Neural progenitor cell (in vitro differentiated cells): ENCODE measurements around the gene EXD2.
A peak's percentile ranks its signal among the peaks of the same experiment; 100 is the strongest.

ENCODE experiments used
- EZH2 ChIP-seq: fragments of 200-600 bp; sonication (generic); IDR thresholded peaks from 2 replicates; pipeline ENCODE4 v1.6.1; 2017; ENCODE audit warnings: antibody characterized with exemption, mild to moderate bottlenecking, moderate library complexity
- EZH2phosphoT487 ChIP-seq: fragments of 200-600 bp; sonication (generic); IDR thresholded peaks from 2 replicates; pipeline ENCODE4 v1.6.1; 2017; ENCODE audit warnings: antibody characterized with exemption
- TF ChIP-seq, protein P1 (sequence below): fragments of 200-600 bp; sonication (generic); IDR thresholded peaks from 2 replicates; pipeline ENCODE4 v1.5.1; 2017; ENCODE audit warnings: antibody characterized with exemption, mild to moderate bottlenecking

GRCh38 chr14:69151458-69152180, 39.7 kb upstream of the EXD2 start:
- TF ChIP-seq, protein P1, sequence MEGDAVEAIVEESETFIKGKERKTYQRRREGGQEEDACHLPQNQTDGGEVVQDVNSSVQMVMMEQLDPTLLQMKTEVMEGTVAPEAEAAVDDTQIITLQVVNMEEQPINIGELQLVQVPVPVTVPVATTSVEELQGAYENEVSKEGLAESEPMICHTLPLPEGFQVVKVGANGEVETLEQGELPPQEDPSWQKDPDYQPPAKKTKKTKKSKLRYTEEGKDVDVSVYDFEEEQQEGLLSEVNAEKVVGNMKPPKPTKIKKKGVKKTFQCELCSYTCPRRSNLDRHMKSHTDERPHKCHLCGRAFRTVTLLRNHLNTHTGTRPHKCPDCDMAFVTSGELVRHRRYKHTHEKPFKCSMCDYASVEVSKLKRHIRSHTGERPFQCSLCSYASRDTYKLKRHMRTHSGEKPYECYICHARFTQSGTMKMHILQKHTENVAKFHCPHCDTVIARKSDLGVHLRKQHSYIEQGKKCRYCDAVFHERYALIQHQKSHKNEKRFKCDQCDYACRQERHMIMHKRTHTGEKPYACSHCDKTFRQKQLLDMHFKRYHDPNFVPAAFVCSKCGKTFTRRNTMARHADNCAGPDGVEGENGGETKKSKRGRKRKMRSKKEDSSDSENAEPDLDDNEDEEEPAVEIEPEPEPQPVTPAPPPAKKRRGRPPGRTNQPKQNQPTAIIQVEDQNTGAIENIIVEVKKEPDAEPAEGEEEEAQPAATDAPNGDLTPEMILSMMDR = peak; percentile 75
- no peak for TF ChIP-seq EZH2phosphoT487
- no peak for TF ChIP-seq EZH2
